Kidney glomerular epithelial cell (primary cell): ENCODE measurements around the gene SELENOP.
"Not testable (repeated sequence)": the region's sequence is repeated elsewhere in the genome, so short reads cannot be mapped to it uniquely, and the experiment has no call there.

ENCODE experiments used
- DNase-seq: peaks from one replicate; lab custom pipeline; 2025; lab: John Stamatoyannopoulos, UW

Gene SELENOP

DNA sequence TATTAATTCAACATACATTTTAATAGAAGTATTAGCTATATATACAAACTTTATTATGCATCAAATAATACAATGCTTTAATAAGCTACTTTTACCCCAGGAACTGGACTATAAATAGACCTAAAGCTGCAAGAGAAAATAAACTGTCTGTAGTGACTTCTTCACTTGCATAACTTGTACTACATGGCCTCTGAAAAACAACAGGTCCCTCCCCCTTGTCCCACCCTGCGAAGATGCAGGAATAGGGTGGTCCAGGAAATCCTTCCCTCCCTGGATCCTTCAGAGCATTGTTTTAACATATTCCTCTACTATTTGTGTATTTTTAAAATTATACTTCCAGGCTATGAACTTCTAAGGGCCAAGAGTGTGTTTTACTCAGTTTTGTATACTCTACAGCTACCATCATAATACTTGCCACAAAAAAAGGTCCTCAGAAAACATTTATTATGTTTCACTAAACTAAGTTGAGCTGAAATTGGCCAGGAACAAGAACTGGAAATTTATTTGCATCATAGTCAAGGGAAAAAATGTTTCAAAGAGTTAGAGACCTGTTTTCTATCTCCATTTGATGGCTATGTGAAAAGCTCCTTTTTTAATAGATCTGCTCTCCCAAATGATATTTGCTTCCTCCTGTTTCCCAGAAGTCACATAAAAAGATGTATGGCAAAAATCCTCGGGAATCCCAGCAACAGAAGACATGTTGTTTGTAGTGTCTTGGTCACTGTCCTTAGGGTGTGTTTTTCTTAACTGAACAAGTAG is 15.2 kb upstream of the SELENOP start:
- DNase-seq: no peak

DNA sequence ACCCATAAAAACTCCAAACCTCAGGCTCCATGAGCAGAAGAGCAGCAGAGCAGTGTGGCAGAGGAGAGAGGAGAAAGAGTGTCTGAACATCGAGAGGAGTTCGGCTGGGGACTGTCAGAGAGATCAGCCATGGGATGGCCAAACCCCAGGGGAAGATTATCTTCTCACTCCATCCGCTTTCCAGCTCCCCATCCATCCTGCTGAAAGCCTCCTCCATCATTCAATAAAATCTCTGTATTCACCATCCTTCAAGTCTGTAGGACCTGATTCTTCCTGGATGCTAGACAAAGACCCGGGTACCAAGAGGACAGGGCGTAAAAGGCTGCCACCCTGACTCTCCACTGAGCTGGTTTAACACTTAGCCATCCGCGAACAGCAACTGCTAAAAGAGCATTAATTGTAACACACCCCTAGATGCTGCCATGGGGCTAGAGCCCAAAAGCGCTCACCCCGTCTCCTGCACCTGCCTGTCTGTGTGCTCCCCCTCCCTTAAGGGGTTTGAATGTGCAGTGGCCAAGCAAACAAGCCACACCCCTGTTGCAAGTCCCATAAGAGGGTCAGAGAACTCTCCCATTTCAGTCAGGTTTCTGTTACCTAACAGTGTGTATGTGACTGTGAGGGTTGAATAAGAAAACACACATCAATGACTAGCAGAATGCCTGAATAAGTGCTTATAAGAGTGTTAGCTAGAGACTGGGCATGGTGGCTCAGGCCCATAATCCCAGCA is 13.9 kb upstream of the SELENOP start:
- DNase-seq: no peak

DNA sequence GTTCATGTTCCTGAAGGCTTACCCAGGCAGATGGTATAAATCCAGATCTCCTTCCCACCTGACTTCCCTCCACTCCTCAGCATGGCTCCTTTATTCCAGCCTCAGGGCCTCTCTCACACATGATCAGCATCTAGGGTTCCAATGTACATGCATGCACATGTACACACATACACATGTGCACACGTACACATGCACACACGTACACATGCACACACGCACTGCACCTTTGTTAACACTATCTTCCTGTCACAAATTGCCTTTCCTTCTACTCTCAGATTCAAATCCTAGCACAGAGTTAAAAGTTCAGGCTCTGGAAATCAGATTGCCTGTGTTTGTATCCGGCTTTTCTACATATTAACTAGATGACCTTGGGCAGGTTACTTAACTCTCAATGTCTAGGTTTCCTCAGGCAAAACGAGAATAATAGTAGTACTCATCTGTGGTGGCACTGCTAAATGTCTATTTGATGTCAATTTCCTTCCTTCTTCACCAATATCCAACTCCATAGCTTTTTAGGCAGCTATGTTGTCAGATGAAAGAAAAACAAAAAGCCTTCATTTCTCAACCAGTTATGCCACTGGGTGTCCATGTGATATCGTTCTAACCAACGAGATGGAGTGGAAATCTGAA is 12.8 kb upstream of the SELENOP start:
- no peak for DNase-seq

DNA sequence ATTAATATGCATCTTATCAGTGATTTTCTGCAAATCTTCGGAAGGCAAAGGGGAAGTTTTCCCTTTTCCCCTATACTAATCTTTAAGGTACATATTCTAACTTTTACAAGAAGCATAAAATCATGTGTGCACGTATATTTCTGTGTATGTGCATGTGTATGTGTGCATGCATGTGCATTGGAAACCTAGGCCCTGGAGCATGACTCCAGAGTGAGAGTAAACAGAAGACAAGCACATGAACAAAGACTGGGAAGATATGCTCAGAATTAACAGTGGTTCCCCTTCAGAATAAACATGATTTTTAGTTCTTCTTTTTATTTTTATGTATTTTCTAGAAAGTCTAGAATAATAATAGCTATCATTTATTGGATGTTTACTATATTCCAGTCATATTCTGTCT is 10.9 kb upstream of the SELENOP start:
- no peak for DNase-seq

DNA sequence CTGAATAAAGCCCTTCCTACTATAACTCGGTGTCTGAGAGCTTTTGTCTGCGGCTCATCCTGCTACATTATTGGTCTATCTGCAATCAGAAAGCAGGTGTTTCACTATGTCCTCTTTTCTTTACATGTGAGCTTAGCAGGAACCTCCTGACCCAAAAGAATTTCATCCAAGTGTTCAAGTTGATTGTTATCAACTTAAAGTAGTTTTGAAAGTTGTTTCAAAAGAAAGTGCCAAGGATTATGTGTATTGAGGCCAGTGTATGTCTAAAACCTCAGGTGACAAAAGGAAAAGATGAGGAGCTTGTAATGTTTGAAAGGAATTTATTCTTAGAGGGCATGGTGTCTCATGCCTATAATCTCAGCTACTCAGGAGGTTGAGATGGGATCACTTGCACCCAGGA is 8.1 kb upstream of the SELENOP start:
- no peak for DNase-seq

DNA sequence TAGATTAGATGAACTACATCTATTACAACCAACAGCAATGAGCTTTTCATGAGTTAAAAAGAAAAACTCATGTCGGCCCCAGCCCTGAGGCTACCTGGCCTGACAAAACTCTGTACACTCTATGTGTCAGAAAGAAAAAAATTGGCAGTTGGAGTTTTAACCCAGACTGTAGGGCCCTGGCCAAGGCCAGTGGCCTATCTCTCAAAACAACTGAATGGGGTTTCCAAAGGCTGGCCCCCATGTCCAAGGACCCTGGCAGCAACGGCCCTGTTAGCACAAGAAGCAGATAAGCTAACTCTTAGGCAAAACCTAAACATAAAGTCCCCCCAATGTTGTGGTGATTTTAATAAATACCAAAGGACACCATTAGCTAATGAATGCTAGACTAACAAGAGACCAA is 4.9 kb upstream of the SELENOP start:
- DNase-seq: not testable (repeated sequence)

DNA sequence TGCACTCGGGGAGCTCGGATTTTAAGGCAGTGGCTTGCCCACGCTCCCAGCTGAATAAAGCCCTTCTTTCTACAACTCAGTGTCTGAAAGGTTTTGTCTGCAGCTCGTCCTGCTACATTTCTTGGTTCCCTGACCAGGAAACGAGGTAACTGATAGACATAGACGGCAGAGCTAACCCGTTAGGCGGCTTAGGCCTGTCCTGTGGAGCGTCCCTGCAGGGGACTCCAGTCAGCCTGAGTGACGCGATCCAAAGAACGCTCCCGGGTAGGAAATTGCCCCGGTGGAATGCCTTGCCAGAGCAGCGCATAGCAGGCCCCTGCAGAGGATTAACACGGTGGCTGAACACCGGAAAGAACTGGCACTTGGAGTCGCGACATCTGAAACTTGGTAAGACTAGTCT is 1.8 kb upstream of the SELENOP start:
- no peak for DNase-seq

DNA sequence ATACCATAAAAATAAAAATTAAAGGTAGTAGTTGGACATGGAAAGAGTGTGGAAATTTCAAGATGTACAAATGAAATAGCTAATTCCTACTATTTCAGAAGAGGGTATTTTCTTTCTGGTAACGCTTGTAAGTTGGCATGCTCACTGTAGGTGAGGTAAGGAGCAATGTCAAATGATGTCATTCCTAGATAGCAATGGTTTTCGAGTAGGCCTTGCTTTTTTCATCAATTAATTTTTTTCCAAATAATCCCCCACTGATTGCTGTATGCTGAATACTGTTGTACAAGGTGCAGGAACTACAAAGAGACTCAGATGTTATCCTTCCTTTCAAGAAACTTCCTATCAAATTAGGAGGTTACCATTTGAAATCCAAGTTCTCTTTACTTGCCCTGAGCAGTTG is 928 bp upstream of the SELENOP start:
- DNase-seq: no peak

DNA sequence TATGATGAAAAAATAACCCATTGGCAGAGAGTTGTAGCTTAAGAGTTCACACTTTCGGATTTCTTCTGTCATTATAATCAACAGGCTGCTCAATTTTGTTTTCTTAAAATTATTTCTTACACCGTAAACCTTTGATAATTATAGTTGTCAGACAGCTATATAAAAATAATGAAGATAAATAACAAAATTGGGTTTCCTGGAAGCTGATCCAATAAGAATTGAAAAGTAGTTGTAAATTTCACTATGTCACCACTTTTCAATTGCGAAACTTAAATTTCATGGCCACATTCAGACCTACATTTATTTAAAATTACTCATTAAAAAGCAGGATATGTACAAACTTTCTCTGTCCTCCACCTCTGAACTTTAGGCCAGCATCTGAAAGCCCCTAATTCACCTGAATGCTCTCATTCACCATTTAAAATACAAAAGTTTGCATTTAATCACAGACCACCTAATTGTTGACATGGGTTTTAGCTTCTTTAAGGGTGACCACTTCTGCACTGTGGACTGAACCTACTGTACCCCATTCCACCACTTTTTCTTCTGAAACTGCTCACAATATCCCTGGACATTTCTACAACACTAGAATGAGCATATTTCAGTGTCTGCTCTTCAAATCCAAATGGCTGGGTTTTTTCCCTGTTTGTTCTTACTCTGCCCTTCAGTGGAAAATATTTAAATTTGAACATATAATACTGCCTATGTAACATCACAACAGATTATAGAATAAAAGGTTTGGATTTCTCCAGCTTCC is 680 bp downstream of the SELENOP start:
- no peak for DNase-seq

DNA sequence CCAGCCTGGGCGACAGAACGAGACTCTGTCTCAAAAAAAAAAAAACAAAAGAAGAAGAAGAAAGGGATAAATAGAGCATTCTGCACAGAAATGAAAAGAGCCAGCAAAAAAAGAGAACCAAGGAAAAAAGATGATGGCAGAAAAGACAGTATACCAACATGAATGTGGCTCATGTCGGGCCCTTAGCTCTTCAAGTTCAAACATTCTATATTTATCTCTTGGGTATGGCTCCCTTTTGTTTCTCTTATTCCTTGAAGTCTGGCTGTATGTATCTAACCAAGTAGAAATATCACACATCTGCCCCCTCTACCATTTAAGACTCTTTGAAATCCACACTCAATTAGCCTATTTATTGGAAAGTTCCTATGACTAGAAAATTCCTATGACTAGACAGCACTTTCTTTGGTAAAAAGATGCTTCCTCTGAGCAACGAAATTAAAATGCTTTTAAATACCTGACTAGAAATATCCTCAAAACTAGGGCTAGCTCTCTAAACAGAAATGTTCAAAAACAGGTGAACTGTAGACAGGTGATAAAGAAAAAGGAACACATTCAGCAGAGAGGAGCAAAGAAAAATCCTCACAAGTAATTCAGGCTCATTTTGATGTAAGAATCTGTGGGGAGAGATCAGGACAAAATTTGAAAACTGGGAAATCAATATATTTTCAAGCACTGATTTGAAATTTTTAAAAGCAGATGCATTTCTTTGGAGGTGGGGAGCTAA is 2.6 kb downstream of the SELENOP start:
- DNase-seq: no peak

DNA sequence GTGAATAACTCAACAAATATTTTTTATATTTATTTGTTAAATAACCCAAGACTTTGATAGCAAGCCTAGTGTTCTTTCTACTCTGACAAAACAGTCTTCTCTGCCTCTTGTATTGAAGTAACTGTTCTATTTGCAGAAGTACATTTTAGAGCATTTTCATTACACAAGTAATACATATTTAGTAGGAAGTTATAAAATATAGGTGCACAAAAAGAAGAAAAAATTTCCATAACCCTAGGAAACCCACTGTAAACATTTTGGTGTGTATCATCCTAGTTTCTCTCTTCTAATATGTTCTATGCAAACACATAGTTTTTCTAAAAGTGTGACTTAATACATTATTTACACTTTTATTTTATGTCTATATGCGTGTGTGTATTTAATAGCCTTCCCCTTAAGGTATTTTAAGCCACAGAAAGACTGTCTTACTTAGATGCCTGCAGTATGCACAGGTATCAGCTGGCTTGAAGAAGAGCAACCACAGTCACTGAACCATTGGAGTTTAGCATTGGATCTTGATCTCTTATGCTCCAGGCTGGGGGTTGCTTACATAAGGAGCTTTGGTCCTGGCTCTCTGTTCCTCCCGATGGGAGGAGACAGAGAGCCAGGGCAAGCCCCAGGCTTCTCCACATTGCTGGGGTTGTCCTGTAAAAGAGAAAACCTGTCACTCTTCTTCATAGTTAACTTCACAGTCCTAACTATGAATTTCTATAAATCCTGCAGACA is 3.8 kb downstream of the SELENOP start:
- no peak for DNase-seq

DNA sequence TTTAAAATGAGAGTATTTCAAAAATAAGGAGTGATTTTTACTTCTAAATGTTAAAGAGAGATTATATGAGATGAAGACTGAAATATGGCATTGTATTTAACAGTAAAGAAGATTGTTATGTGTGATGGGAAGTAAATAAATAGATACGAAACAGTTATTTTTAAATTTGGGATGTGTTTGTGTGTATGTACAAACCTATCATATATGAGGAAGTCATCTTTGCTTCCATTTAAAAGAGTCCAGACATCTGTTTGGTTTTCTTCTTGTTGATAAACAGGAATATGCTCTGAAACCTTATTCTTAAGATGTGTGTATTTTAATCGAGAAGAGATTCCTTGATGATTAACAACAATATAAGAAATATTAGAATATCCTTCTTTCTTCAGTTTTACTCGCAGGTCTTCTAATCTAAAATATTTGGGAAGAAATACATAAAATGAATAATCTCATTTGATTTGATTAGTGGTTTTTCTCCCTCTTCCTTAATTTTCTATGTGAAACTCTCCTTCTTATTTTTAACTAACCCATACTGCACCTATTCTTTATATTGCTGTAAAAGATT is 4.9 kb downstream of the SELENOP start:
- no peak for DNase-seq

DNA sequence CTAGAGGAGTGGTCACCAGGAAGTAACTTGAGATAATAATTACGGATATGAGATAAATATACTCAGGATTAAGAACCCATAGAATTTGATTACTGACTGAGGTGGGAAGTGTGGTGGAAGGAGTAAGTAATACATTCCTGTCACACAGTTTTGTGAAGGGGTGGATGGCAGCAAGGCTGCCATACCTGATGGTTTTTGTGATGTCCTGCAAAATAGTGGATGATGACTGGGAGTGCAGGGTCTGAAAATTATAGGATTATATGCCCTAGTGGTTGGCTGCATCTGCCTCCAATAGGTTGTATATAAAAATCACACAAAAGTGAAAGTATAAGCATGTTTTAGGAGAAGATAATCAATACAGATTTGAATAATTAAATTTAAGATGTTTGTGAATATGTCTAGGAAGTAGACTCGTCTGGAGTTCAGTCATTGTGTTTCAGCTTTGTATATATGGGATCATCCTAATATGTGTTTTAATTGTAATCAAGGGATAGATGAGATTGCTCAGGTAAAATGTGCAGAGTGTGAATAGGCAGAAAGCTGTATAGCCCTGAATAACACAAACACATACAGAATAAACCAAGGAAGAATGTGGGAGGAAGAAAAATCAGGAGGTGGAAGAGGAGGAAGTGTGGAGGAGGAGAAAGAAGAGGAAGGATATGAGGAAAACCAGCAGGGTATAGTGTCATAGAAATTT is 5.5 kb downstream of the SELENOP start:
- no peak for DNase-seq

DNA sequence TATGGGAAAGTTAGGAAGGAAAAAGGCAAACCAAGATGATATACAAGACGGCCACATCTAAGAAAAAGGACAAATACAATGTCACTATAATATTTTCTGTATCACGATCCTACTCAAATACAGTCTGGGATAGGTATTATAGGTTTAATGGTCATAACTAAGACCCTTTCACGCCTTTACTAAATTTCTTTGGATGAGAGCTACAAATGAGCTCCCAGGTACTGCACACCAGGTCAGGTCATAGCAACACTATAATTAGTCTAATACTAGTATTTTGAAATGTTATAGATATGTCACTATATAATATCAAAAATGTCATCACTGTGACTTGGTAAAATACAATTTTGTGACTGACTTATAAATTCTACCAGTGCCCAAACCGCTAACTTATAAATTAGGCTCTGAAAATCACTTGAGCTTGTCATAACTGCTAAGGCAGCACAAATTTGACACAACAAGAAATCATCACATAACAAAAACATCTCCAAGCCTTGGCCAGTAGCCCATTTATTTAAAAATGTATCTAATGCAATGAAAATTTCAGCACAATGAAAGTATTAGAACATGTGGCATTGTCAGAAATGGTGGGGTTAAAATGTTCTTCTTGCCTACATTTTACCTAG is 6.9 kb downstream of the SELENOP start:
- DNase-seq: no peak

DNA sequence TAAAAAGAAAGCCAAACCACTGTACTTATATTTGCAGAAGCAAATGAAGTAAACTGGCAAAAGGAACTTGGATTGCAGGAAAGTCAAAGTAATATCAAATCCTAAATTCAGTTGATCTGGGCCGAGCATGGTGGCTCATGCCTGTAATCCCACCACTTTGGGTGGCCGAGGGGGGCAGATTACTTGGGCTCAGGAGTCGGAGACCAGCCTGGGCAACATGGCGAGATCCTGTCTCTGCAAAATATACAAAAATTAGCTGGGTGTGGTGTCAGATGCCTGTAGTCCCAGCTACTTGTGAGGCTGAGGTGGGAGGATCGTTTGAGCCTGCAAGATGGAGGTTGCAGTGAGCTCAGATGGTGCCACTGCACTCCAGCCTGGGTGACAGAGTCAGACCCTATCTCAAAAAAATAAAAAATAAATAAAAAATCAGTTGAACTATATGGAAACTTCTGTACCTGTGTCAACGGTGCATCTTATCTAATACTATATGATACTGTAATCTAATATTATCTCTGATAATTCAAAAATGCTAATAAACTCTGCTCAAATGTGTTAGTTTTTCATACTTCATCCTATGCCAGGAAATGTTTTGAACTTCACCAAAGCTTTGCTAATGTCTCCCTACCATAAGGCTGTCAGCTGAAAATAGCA is 10.1 kb downstream of the SELENOP start:
- no peak for DNase-seq

DNA sequence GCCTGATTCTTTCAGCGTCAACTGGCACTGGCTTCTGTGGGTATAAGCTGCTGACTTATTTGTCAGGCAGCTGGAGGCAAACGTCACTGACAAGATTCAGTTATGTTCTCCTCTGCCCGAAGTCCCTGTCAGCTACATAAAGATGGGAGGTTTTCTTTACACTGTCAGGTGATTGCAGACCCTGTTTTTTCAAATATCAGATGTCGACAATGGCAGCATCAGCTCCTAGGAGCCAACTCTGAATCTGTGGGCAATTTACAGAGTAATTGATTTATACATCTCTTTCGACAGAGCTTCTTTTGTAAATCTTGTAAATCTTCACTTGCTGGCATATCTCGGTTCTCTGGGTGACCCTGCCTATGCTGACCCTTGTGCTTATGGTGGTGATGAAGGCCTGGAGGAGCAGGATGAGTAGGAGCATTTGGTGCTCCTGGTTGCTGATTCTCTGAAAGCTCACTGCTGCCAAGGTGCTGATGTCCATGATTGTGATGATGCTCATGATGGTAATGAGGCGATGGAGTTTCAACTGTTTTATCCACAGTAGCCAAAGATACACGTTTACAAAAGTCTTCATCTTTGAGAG is 10.9 kb downstream of the SELENOP start:
- no peak for DNase-seq

DNA sequence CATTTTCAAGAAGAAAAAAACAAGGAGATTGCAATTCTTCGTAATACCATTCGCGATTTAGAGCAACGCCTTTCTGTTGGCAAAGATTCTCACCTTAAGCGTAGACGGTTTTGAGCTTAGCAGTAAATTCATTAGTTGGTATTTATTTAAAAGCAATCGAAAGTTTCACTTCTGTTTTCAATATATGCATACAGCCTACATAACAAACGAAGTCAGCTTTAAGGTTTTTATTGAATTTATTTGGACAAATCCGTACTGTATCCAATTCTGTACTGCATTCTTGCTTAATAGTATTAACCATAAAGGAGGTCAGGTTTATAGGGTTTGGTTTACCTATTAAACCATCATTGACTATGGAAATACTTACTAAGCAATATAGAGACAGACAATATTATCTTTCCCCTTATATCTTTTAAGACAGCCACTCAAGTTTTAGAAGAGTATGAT is 12.0 kb downstream of the SELENOP start:
- no peak for DNase-seq

DNA sequence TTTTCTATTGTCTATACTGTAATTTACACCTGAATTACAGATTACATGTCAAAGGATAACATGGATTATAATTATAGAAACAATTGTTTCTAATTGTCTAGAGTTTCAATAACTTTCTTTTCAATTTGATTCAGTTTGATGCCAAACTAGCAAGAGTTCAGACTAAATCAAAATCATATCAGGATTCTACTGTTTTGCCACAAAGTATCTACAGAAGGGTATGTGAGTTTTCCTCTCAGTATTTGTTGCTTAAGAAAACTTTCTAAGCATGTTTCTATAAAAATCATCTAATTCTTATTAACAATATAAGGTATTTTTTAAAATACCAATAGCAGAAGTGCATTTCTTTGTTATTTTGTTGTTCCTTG is 12.5 kb downstream of the SELENOP start:
- DNase-seq: no peak
